Trophoblast cell (in vitro differentiated cells and primary cell): ENCODE measurements around the gene LRRC26.
A peak's percentile ranks its signal among the peaks of the same experiment; 100 is the strongest.

Source experiments
- DNase-seq, 2 donors: peaks; one replicate each; pipeline ENCODE4 v3.0.0-alpha.2; 2016
- H2AFZ ChIP-seq: 2 replicates; pipeline ENCODE4 v1.6.1; 2013; ENCODE audit warnings: low read length, moderate library complexity, mild to moderate bottlenecking; ENCODE audit not compliant: insufficient read depth, poor library complexity
- H2AK5ac ChIP-seq: 2 replicates; pipeline ENCODE4 v1.6.1; 2013; ENCODE audit warnings: mild to moderate bottlenecking, low read length
- H2BK120ac ChIP-seq: 2 replicates; pipeline ENCODE4 v1.6.1; 2013; ENCODE audit warnings: low read length, mild to moderate bottlenecking, moderate library complexity; ENCODE audit not compliant: insufficient read depth, poor library complexity
- H2BK12ac ChIP-seq: 2 replicates; pipeline ENCODE4 v1.6.1; 2013; ENCODE audit warnings: mild to moderate bottlenecking, low read length, moderate library complexity
- H2BK5ac ChIP-seq: 2 replicates; pipeline ENCODE4 v1.6.1; 2013; ENCODE audit warnings: low read length, low read depth, moderate library complexity, mild to moderate bottlenecking; ENCODE audit not compliant: poor library complexity
- H3K14ac ChIP-seq: 2 replicates; pipeline ENCODE4 v1.6.1; 2013; ENCODE audit warnings: mild to moderate bottlenecking, low read length
- H3K18ac ChIP-seq: 2 replicates; pipeline ENCODE4 v1.6.1; 2013; ENCODE audit warnings: mild to moderate bottlenecking, low read length
- H3K23ac ChIP-seq: 2 replicates; pipeline ENCODE4 v1.6.1; 2013; ENCODE audit warnings: low read length
- H3K27ac ChIP-seq: 2 replicates; pipeline ENCODE4 v1.5.1; 2013; ENCODE audit warnings: low read depth, mild to moderate bottlenecking, inconsistent platforms, low read length, moderate library complexity
- H3K27me3 ChIP-seq: 2 replicates; pipeline ENCODE4 v1.6.1; 2013; ENCODE audit warnings: inconsistent platforms, mild to moderate bottlenecking, low read length, moderate library complexity; ENCODE audit not compliant: insufficient read depth
- H3K36me3 ChIP-seq, 2 experiments: 1 replicate in 1 of 2; 2 replicates in 1 of 2; pipeline ENCODE4 v1.6.1; 2013; ENCODE audit warnings: low read length in 2 of 2, mild to moderate bottlenecking in 2 of 2, moderate library complexity in 1 of 2; ENCODE audit not compliant: insufficient read depth in 2 of 2, control insufficient read depth in 1 of 2
- H3K4ac ChIP-seq: 2 replicates; pipeline ENCODE4 v1.6.1; 2013; ENCODE audit warnings: low read depth, mild to moderate bottlenecking, low read length, moderate library complexity
- H3K4me1 ChIP-seq, 2 experiments: 1 replicate in 1 of 2; 2 replicates in 1 of 2; pipeline ENCODE4 v1.6.1; 2013; ENCODE audit warnings: low read length in 2 of 2, mild to moderate bottlenecking in 2 of 2, moderate library complexity in 1 of 2; ENCODE audit not compliant: insufficient read depth in 2 of 2, control insufficient read depth in 1 of 2
- H3K4me2 ChIP-seq: 2 replicates; pipeline ENCODE4 v1.6.1; 2013; ENCODE audit warnings: inconsistent platforms, mild to moderate bottlenecking, low read length, moderate library complexity
- H3K4me3 ChIP-seq: 2 replicates; pipeline ENCODE4 v1.5.1; 2013; ENCODE audit warnings: mild to moderate bottlenecking, low read depth, low read length, inconsistent platforms
- H3K79me1 ChIP-seq: one replicate; pipeline ENCODE4 v1.6.1; 2013; ENCODE audit warnings: low read length
- H3K79me2 ChIP-seq: 2 replicates; pipeline ENCODE4 v1.6.1; 2013; ENCODE audit warnings: low read length, mild to moderate bottlenecking; ENCODE audit not compliant: control insufficient read depth, insufficient read depth, poor library complexity
- H3K9ac ChIP-seq: 2 replicates; pipeline ENCODE4 v1.6.1; 2013; ENCODE audit warnings: mild to moderate bottlenecking, low read length
- H3K9me3 ChIP-seq: 2 replicates; pipeline ENCODE4 v1.6.1; 2013; ENCODE audit warnings: low read depth, mild to moderate bottlenecking, control low read depth, inconsistent platforms, low read length; ENCODE audit not compliant: insufficient read depth
- H4K12ac ChIP-seq: 2 replicates; pipeline ENCODE4 v1.6.1; 2013; ENCODE audit warnings: low read depth, mild to moderate bottlenecking, low read length, moderate library complexity
- H4K8ac ChIP-seq: 2 replicates; pipeline ENCODE4 v1.6.1; 2013; ENCODE audit warnings: low read depth, mild to moderate bottlenecking, low read length, moderate library complexity
- H4K91ac ChIP-seq: one replicate; pipeline ENCODE4 v1.6.1; 2013; ENCODE audit warnings: low read depth, mild to moderate bottlenecking, low read length, moderate library complexity
- WGBS: extraction: QIAGEN DNeasy Blood & Tissue Kit; methylation state at CpG from one replicate; pipeline ENCODE4 v1.1.7; 2013; ENCODE audit warnings: missing lambda C conversion rate; ENCODE audit not compliant: insufficient read length, insufficient coverage; ENCODE audit errors: extremely low coverage; 5-methylcytosine and 5-hydroxymethylcytosine counted together

The LRRC26 gene

DNA sequence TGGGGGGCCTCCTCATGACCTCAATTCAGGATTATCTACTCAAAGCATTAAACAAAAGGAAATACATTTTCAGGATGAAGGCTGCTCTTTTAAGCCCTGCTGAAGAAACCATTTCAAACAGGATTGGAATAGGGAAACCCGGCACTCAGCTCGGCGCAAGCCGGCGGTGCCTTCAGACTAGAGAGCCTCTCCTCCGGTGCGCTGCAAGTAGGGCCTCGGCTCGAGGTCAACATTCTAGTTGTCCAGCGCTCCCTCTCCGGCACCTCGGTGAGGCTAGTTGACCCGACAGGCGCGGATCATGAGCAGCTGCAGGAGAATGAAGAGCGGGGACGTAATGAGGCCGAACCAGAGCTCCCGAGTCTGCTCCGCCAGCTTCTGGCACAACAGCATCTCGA lies 34.9 kb upstream of the LRRC26 start:
- Histone ChIP-seq H3K9ac (peak overlapping the region; percentile 86), H3K23ac (no peak overlapping the region), H3K18ac (peak overlapping the region; percentile 1), H3K9me3 (no peaks in the 10 kb centered on the region), H3K79me1 (peaks cover 7% of the 10 kb centered on the region), H3K36me3 (peaks cover 9 to 12% of the 10 kb centered on the region in 2 experiments), H3K79me2 (peaks cover 18% of the 10 kb centered on the region), H2BK12ac (no peak overlapping the region), H2AFZ (no peak overlapping the region), H3K4ac (peak overlapping the region; percentile 77), H3K4me1 (peaks cover 16 to 20% of the 10 kb centered on the region in 2 experiments), H2BK5ac (no peak overlapping the region), H3K14ac (peak overlapping the region; percentile 67), H2AK5ac (peak overlapping the region; percentile 77), H3K4me2 (peak overlapping the region; percentile 85), H3K4me3 (peak overlapping the region; percentile 98), H4K12ac (peak overlapping the region; percentile 83), H2BK120ac (no peak overlapping the region), H4K8ac (peak overlapping the region; percentile 99), H4K91ac (peak overlapping the region; percentile 79), H3K27ac (no peak overlapping the region), H3K27me3 (no peaks in the 10 kb centered on the region)
- WGBS = no CpG with 5 or more reads among the region's 21 CpGs
- DNase-seq = no peak

DNA sequence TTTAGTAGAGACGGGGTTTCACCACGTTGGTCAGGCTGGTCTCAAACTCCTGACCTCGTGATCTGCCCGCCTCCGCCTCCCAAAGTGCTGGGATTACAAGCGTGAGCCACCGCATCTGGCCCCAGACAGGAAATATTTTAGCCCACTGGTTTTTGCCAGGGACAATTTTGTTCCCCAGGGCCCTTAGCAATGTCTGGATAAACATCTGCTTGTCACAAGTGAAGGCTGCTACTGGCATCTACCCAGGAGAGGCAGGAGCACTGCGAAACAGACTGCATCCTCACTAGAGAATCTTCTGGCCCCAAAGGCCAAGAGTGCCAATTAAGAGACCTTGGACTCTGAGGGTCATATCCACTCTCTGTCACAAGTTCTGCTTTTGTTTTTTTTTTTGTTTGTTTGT lies 33.1 kb upstream of the LRRC26 start:
- no peak overlapping the region for H3K4me3 ChIP-seq
- H2BK5ac ChIP-seq = no peak overlapping the region
- H4K8ac ChIP-seq = no peak overlapping the region
- H2BK120ac ChIP-seq = no peak overlapping the region
- no peak overlapping the region for H4K12ac ChIP-seq
- H3K36me3 ChIP-seq = peaks cover 2 to 5% of the 10 kb centered on the region in 2 experiments
- H3K18ac ChIP-seq = no peak overlapping the region
- H3K14ac ChIP-seq = no peak overlapping the region
- H3K27me3 ChIP-seq = no peaks in the 10 kb centered on the region
- H3K4ac ChIP-seq = no peak overlapping the region
- no peak overlapping the region for H3K9ac ChIP-seq
- no peak overlapping the region for H3K27ac ChIP-seq
- peaks cover 25 to 37% of the 10 kb centered on the region in 2 experiments for H3K4me1 ChIP-seq
- no peak overlapping the region for H2AK5ac ChIP-seq
- no peak overlapping the region for H2BK12ac ChIP-seq
- no peak overlapping the region for H2AFZ ChIP-seq
- no CpG with 5 or more reads among the region's 8 CpGs for WGBS
- DNase-seq = no peak
- H3K9me3 ChIP-seq = no peaks in the 10 kb centered on the region
- no peak overlapping the region for H4K91ac ChIP-seq
- no peak overlapping the region for H3K23ac ChIP-seq
- peaks cover 18% of the 10 kb centered on the region for H3K79me2 ChIP-seq
- H3K4me2 ChIP-seq = no peak overlapping the region
- H3K79me1 ChIP-seq = peaks cover 7% of the 10 kb centered on the region

DNA sequence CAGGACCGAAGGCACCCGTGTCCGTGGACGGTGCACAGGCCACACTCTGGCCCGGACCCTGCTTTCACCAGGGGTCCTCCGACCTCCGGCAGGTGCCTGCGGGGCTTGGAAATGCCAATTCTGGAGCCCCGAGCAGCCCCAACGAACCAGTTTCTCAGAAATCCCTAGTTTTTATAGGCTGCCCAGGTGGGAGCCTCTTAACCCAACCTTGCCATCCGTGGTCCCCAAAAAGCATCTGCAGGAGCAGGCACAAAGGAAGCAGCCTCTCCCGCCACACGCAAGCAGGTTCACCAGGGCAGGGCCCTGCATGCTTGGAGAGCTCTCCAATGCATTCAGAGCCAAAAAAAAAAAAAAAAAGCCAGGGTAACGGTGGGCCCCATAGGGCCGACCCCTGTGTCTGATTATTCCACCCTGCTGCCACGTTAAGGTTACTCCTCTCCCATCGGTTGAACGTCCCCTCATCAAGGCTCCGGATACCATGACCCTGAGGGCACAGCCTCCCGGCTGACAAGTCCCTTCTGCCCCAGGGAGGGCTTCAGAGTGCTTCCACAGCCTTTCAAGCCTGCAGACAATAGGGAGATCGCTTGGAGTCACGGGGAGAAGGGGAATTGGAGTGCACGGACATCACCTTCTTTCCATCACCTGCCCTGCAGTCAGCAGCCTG lies 31.5 kb upstream of the LRRC26 start:
- peak overlapping the region; percentile 98 for H4K8ac ChIP-seq
- no CpG with 5 or more reads among the region's 23 CpGs for WGBS
- no peaks in the 10 kb centered on the region for H3K36me3 ChIP-seq
- peak overlapping the region; percentile 96 for H2AK5ac ChIP-seq
- H3K27me3 ChIP-seq = no peaks in the 10 kb centered on the region
- H4K91ac ChIP-seq = peak overlapping the region; percentile 89
- DNase-seq = no peak
- peak overlapping the region; percentile 98 for H3K18ac ChIP-seq
- H3K27ac ChIP-seq = peak overlapping the region; percentile 39
- H3K4me1 ChIP-seq = peaks cover 21 to 43% of the 10 kb centered on the region in 2 experiments
- H3K23ac ChIP-seq = no peak overlapping the region
- peak overlapping the region; percentile 85 for H3K4ac ChIP-seq
- H3K79me1 ChIP-seq = peaks cover 7% of the 10 kb centered on the region
- peak overlapping the region; percentile 93 for H3K4me2 ChIP-seq
- no peaks in the 10 kb centered on the region for H3K9me3 ChIP-seq
- H3K9ac ChIP-seq = peak overlapping the region; percentile 91
- peak overlapping the region; percentile 70 for H2BK120ac ChIP-seq
- H4K12ac ChIP-seq = peak overlapping the region; percentile 91
- peak overlapping the region; percentile 85 for H3K4me3 ChIP-seq
- H2AFZ ChIP-seq = peak overlapping the region; percentile 89
- peak overlapping the region; percentile 73 for H2BK5ac ChIP-seq
- H3K79me2 ChIP-seq = peaks cover 17% of the 10 kb centered on the region
- no peak overlapping the region for H2BK12ac ChIP-seq
- H3K14ac ChIP-seq = peak overlapping the region; percentile 97

DNA sequence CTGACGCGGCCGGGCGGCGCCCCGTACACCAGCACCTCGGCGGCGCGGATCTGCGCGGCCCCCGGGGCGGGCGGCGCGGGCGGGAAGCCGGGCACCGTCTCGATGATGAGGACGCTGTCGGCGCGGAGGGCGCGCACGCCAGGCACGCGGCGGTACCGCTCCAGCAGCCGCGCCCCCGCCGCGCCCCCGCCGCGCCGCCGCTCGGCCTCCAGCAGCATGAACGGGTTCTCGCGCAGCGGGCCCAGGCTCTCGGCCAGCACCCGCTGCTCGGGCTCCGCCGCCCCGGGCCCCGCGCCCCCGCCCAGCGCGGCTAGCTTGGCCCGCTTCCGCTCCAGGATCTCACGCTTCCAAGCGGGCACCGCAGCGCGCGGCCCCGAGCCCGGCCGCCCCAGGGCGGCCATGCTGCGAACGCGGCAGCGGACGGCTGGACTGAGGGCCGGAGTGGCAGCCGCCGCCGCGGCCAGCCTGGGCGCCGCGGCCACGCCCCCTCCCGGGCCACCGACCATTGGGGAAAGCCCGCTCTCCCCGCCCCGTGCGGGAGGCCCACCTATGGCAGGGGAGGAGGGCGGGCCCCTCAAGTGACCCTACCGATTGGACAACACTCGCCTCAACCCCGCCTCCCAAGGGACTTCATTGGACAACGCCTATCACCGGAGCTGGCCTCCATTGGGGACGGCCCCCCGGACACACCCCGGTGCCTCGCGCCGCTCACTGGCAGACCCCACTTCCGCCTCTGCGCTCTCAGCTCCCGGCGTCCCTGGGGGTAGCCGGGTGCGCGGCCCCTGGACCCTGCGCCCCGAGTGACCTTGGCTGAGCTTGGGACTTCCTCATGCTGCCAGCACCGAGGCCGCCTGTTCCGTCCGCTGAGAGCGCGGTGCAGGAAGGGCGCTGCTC lies 30.7 kb upstream of the LRRC26 start, which contains the start of gene TPRN:
Gene TPRN (minus strand): TSS at position 431 of the 894 bp plus-strand sequence. CDS start 30 bp downstream, at position 401.
- peak within 1 kb of the TSS; percentile 73 for H2BK5ac ChIP-seq
- H2AFZ ChIP-seq = peak within 1 kb of the TSS; percentile 89
- H3K18ac ChIP-seq = peak within 1 kb of the TSS; percentile 98
- no peak within 1 kb of the TSS for H2BK12ac ChIP-seq
- no peaks in the 10 kb centered on the region for H3K9me3 ChIP-seq
- H3K4me2 ChIP-seq = peak within 1 kb of the TSS; percentile 93
- H3K14ac ChIP-seq = peak within 1 kb of the TSS; percentile 97
- no peaks in the 10 kb centered on the region for H3K27me3 ChIP-seq
- peaks cover 9% of the 10 kb centered on the region for H3K79me2 ChIP-seq
- H3K4ac ChIP-seq = peak within 1 kb of the TSS; percentile 85
- peak; percentile 98 to 99 for DNase-seq
- no peak within 1 kb of the TSS for H3K23ac ChIP-seq
- H4K8ac ChIP-seq = peak within 1 kb of the TSS; percentile 98
- whole genome bisulfite sequencing = no CpG with 5 or more reads among the region's 118 CpGs
- H3K36me3 ChIP-seq = peaks cover 0 to 2% of the 10 kb centered on the region in 2 experiments
- H3K79me1 ChIP-seq = peaks cover 3% of the 10 kb centered on the region
- H4K12ac ChIP-seq = peak within 1 kb of the TSS; percentile 91
- peak within 1 kb of the TSS; percentile 39 for H3K27ac ChIP-seq
- peak within 1 kb of the TSS; percentile 91 for H3K9ac ChIP-seq
- peak within 1 kb of the TSS; percentile 96 for H2AK5ac ChIP-seq
- peak within 1 kb of the TSS; percentile 70 for H2BK120ac ChIP-seq
- H3K4me3 ChIP-seq = peak within 1 kb of the TSS; percentile 85
- H3K4me1 ChIP-seq = peaks cover 17 to 37% of the 10 kb centered on the region in 2 experiments
- H4K91ac ChIP-seq = peak within 1 kb of the TSS; percentile 89
